ENCODE results near the gene CCNA2.

CCNA2 gene

DNA sequence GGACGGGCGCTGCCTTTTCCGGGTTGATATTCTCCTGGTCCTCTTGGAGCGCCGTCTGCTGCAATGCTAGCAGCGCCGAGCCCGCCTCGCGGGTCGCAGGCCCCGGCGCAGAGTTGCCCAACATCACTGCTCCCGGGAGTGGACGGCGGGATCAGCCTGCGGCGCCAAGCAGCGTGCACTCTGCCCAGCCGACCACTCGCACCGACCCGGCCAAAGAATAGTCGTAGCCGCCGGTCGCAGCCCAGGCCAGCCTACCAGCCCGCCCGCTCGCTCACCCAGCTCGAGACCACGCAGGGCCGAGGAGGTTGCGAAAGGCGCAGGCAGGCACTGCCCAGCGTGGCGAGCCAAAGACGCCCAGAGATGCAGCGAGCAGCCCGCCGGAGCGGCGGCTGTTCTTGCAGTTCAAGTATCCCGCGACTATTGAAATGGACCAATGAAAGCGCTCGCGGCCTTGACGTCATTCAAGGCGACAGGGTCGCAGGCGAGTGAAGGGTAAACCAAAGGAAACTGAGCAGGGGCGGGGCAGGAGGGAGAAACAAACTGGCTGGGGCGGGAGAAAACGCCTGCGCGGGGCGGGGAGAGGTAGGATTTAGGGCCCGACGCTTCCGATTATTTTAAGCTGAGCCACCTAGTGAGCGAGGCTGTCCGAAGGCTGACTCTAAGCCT is at the start of gene CCNA2:
Gene CCNA2, minus strand, starts transcription at position 379 of the 666 bp plus-strand sequence. Its CDS starts 255 bp downstream, at position 124.
- peak; percentile 94 for DNase-seq

DNA sequence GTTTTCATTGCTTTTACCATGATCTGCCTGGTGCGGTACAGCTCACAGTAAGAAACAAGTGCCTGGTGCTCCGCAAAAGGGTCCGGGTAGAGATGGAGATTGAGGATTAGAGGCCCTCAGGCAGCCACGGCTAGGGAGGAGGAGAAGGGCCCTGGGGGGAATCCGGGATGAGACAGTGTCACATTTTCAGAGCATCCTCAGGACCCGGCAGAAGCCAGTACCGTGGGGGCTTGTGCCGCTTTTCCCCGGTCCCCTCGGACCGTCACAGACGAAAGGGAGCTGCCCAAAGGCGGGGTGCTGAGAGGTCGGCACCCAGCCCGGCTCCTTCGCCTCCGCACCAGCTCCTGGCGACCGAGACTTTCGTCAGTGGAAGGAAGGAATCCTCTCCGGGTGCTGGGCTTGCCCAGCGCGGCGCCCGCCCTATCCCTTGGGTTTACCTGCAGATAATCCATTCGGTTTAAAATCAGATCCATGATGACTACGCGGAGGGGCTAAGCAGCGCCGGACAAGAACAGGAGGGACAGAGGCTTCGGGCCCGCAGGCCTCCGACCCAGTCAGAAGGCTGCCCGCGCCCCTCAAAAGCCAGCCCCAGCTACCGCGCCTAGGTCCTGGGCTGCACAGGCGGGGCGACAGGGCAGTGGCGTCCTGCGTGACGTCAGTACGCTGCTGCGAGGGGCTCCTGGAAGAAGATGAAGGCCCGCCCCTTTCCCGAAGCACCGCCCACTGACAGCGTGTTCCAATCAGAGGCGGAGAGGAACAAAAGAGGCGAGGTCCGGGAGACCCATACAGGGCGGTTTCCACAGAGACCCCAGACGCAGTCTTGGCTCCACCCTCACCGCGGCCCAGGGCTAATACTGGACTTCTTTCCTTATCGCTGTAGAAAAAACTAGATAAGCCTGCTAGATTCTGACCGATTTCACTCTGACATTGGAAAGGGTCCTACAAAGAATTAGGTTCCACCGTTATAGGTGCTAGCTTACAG is 46.4 kb upstream of the CCNA2 start, which contains the start of gene BBS7:
Gene BBS7, minus strand, starts transcription at position 634 of the 982 bp plus-strand sequence. Its CDS starts 161 bp downstream, at position 473.
- peak; percentile 98 for DNase-seq

DNA sequence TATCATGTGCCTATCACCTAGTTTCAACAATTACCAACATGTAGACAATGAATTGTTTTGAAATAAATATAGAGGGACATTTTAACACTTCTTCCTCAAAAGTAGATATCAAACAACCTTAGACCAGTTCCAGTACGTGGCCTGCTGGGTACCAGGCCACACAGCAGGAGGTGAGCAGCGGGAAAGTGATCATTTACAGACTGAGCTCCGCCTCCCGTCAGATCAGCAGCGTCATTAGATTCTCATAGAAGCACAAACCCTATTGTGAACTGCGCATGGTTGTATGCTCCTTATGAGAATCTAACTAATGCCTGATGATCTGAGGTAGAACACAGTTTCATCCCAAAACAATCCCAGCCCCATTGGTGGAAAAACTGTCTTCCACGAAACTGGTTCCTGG is 40.1 kb upstream of the CCNA2 start:
- no peak for DNase-seq

- DNase-seq = no peak
Observed at GRCh38 chr4:121861426-121861825, 37.7 kb upstream of the CCNA2 start.

GRCh38 chr4:121860121-121860520 is 36.4 kb upstream of the CCNA2 start:
- DNase-seq = no peak

DNA sequence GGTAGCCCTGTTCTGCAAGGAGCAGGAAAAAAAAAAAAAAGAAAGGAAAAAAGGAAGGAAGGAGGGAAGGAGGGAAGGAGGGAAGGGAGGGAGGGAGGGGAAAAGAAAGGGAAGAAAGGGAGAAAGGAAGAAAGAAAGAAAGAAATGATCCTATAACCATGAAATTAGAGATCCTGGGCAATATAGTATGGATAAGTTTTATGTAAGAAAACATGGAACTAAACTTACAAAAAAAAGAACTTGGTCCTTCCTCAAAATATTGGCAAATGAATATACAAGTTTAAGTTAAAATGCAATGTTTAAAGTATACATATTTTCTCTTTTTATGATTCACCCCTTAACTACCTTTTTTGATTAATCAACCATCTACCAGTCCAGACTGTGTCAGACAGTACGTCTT is 27.7 kb upstream of the CCNA2 start:
- DNase-seq = no peak

DNA sequence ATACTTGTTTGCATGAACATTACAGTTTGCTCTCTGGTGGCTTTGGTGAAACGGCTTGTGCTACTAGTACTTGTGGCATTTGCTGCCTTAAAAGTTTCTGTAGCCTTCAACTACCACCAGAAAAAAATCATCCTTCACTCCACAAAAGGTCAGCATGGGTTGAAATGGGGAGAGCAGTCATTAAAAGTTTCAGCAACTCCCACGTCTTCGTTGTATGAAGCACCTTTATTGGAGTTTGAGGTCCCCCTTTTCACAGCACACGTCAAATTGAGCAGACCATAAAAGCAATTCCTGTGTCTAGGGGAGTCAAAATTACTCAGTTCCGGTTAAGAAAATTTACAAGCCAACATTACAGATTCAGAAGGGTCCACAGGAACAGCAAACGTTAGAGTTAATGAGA is 23.0 kb upstream of the CCNA2 start:
- DNase-seq = no peak

DNA sequence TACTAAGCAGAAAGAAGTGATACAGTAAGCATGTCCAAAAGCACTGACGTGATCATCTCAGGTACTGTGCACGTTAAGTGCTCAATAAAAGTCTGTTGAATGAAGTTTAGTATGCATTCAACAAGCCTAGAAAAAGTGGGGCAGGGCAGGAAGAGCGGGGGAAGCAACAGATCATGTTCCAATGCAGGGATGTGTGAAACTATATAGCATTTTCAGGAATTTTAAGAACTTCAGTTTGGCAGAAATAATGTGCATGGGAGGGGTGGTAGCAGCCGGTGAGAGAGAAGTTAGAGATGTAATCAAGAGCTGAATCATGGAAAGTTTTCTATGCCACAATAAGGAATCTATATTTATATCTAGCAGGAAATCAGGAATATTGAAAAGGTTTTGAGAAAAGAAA is 19.2 kb upstream of the CCNA2 start:
- DNase-seq = no peak

GRCh38 chr4:121838136-121838535 is 14.5 kb upstream of the CCNA2 start:
- DNase-seq = no peak

DNA sequence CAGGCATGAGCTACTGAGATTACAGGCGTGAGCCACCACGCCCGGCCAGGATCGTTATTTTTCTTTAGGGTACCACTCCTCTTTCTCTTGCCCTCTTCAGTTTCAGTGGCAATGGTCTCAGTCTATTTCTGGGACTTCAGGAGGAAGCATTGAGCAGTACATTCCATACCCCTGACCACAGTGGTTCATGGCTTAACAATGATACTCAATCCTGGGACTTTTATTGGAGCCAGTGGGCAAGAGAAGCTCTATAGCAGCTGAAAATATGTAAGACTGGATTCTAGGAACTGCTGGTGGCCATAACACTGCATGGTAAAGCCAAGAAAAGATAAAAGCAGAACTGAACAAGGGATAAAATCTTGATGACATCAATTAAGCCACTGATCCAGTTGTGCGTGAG is 5.8 kb upstream of the CCNA2 start:
- DNase-seq = no peak

- DNase-seq = no peak
Observed at GRCh38 chr4:121827853-121828252, 4.2 kb upstream of the CCNA2 start.

DNA sequence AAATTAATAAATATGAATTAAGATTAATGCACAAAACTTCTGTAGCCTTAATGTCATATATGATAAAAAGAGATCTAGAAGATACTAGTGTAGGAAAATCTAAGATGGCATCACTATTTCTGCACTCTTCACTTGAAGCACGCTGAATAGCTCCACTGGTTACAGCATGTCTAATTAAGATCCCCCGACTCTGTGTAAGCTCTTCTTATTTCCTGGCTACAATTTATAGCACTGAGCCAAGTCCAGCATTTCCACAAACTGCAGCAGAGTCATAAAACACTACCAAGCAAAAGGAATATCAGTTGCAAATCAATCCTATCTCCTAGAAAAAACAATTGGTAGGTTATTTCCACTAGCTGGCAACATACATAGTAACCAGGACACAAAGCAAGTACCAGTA is 1.3 kb upstream of the CCNA2 start:
- DNase-seq = no peak

- DNase-seq = no peak
Observed at GRCh38 chr4:121824171-121824527, 466 bp upstream of the CCNA2 start.

- no peak for DNase-seq
Observed at GRCh38 chr4:121822796-121823504, 733 bp downstream of the CCNA2 start.

DNA sequence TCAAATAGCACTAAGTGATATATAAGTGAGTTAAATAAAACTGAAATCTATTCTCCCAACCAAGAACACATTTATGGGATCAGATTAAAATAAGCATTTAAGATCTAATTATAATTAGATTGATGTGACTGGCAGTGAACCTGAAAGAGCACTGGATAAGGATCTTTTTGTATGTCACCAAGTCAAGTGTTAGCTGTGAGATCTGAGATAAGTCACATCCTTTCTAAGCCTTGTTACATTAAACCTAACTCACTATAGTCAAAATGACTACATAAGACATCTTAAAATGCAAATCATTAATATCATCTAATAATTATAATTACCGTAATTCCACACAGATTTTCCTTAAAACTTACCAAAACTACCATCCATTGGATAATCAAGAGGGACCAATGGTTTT is 1.6 kb downstream of the CCNA2 start:
- DNase-seq = no peak

DNA sequence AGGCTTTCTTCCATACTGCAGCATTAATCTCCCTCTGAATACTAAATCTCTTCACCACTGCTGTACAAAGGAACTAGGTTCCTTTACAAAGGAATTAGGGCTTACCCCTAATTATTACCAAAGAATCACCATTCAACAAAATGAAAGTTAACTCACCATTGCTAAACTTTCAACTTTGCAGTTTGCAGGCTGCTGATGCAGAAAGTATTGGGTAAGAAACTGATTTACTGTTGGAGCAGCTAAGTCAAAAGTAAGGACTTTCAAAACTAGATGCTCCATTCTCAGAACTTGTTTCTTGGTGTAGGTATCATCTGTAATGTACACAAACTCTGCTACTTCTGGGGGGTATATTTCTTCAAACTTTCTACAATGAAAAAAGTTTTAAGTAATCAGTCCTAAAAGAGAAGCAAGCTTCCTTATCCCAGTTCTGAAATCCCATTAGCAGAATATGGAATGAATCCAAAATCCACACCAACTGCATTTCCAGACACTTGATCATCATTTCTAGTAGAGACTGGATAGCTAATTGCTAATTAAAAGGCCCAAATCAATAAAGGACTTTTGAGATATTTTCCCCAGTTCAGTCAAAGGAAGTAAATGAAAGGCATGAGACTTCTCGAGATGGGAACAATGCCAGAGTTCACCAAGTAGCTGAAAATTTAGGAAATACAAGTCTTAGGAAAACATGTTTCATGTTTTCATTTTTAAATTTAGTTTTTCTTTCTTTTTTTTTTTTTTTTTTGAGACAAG is 4.3 kb downstream of the CCNA2 start:
- no peak for DNase-seq

DNA sequence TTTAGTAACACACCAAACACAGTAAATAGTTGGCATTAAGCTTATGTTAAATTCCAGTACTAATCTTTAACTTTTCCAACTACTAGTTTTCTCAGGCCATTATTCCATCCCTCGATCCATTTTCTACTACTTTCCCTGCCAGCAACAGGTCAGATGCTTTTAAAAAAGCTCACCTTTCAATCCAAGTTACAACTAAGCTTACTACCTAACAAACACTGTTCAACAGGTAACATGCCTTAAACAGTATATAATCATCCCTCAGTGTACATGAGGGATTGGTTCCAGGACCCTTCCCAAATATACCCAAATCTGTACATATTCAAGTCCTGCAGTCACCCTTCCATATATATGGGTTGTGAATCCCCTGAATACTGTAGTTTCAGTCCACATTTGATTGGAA is 5.5 kb downstream of the CCNA2 start:
- no peak for DNase-seq

GRCh38 chr4:121817701-121818100 is 6.0 kb downstream of the CCNA2 start:
- no peak for DNase-seq

GRCh38 chr4:121817006-121817405 is 6.7 kb downstream of the CCNA2 start:
- no peak for DNase-seq

GRCh38 chr4:121814756-121815155 is 8.9 kb downstream of the CCNA2 start:
- no peak for DNase-seq

- DNase-seq = no peak
Observed at GRCh38 chr4:121811122-121811521, 12.6 kb downstream of the CCNA2 start.

GRCh38 chr4:121806411-121806810 is 17.3 kb downstream of the CCNA2 start:
- no peak for DNase-seq

DNA sequence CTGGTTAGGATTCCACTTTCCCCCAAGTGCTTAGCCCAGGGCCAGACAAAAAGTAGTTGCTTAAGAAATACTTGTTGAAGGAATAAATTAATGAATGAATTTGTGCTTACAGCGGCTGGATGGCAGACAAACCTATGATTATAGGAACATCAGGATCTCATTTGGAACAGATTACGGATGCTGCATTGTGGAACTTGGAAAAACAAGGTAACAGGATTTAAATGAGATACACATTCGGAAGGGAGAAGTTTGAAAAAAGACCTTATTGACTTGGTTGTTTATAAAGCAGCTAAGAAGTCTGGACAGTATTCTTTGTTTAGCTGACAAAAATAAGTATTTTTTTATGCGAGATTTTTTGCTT is 22.0 kb downstream of the CCNA2 start:
- no peak for DNase-seq
